Caco-2 (cell line): ENCODE data around the gene SF3B2. TPM values are rescaled to one million over a fixed set of nuclear protein-coding genes. Genes with fewer than 3 reads are reported as not detected.

Source experiments
- Bru-seq: library from RNA; stranded (reverse); fragments of 400-500 nt; gene quantifications from one replicate; lab custom pipeline; 2021; lab: Mats Ljungman, UMichigan
- BruChase-seq, 2 experiments: library from RNA; stranded (reverse); fragments of 400-500 nt; gene quantifications; one replicate each; lab custom pipeline; 2021; lab: Mats Ljungman, UMichigan
- BruUV-seq: library from RNA; stranded (reverse); fragments of 400-500 nt; replicated peaks from 2 replicates; lab custom pipeline; 2021; lab: Mats Ljungman, UMichigan
- CTCF ChIA-PET: fragments of 300-600 bp; sonication (Branson Sonifier 250); formaldehyde crosslinking; loops from one replicate; lab custom pipeline; 2022; ENCODE audit warnings: antibody characterized with exemption; lab: Charles Lee
- POLR2A ChIA-PET: fragments of 300-600 bp; sonication (Branson Sonifier 250); formaldehyde crosslinking; loops from one replicate; lab custom pipeline; 2022; ENCODE audit warnings: antibody characterized with exemption; lab: Charles Lee
- DNase-seq, 2 experiments: peaks; one replicate each; pipeline versions ENCODE4 v3.0.0 to v3.0.0-alpha.2; 2020 to 2022
- H3K27me3 ChIP-seq: replicated peaks from 2 replicates; pipeline ENCODE4 v1.6.0; 2011; ENCODE audit warnings: low read length; ENCODE audit not compliant: control insufficient read depth, insufficient read depth
- H3K36me3 ChIP-seq: 2 replicates; pipeline ENCODE4 v1.5.1; 2011; ENCODE audit warnings: low read length; ENCODE audit not compliant: control insufficient read depth, insufficient read depth
- H3K4me1 ChIP-seq: fragments of 250-450 bp; sonication (Bioruptor Pico); 2 replicates; pipeline ENCODE4 v1.5.1; 2020; ENCODE audit warnings: mild to moderate bottlenecking
- H3K4me3 ChIP-seq: 2 replicates; pipeline ENCODE4 v1.5.1; 2011; ENCODE audit warnings: low read depth, mild to moderate bottlenecking, control low read depth, low read length
- H3K9me3 ChIP-seq: fragments of 250-450 bp; sonication (Bioruptor Pico); 2 replicates; pipeline ENCODE4 v1.5.1; 2020; ENCODE audit warnings: mild to moderate bottlenecking, moderate library complexity
- H3K27ac Mint-ChIP-seq: one replicate; pipeline ENCODE4 v1.8.0; 2022; ENCODE audit warnings: mixed read lengths; ENCODE audit not compliant: unreplicated experiment
- H3K27me3 Mint-ChIP-seq: one replicate; pipeline ENCODE4 v1.8.0; 2022; ENCODE audit warnings: mixed read lengths; ENCODE audit not compliant: insufficient read depth, unreplicated experiment
- H3K36me3 Mint-ChIP-seq: one replicate; pipeline ENCODE4 v1.8.0; 2022; ENCODE audit warnings: mild to moderate bottlenecking, mixed read lengths; ENCODE audit not compliant: insufficient read depth, unreplicated experiment
- H3K4me1 Mint-ChIP-seq: one replicate; pipeline ENCODE4 v1.8.0; 2022; ENCODE audit warnings: low read depth, mixed read lengths; ENCODE audit not compliant: unreplicated experiment
- H3K4me3 Mint-ChIP-seq: one replicate; pipeline ENCODE4 v1.8.0; 2022; ENCODE audit warnings: mild to moderate bottlenecking, moderate library complexity, mixed read lengths; ENCODE audit not compliant: unreplicated experiment
- H3K9me3 Mint-ChIP-seq: one replicate; pipeline ENCODE4 v1.8.0; 2022; ENCODE audit warnings: mixed read lengths; ENCODE audit not compliant: unreplicated experiment
- intact Hi-C: fragments of 100-400 bp; cut with micrococcal nuclease; formaldehyde crosslinking; loops from one replicate; pipeline ENCODE4 v1.10.0; 2022; ENCODE audit not compliant: unreplicated experiment
- long read RNA-seq: library from polyadenylated mRNA; stranded (forward); transcript quantifications from one replicate; pipeline ENCODE4 v2.0.0, GENCODE V29; 2022
- total RNA-seq: library from RNA; stranded (reverse); gene quantifications from 2 replicates; pipeline ENCODE4 v1.2.3, GENCODE V29; 2022
- TF ChIP-seq, protein P1 (sequence below), 2 experiments: fragments of 200-600 bp in 1 of 2; IDR thresholded peaks; 1 replicate in 1 of 2; 2 replicates in 1 of 2; pipeline versions ENCODE4 v1.5.1 to v1.8.0; 2011 to 2022; ENCODE audit warnings: antibody characterized with exemption in 1 of 2, control low read depth in 1 of 2, inconsistent platforms in 1 of 2, low read depth in 1 of 2, low read length in 1 of 2, mild to moderate bottlenecking in 1 of 2, moderate library complexity in 1 of 2; ENCODE audit not compliant: insufficient read depth in 1 of 2, severe bottlenecking in 1 of 2, unreplicated experiment in 1 of 2

Gene SF3B2, protein sequence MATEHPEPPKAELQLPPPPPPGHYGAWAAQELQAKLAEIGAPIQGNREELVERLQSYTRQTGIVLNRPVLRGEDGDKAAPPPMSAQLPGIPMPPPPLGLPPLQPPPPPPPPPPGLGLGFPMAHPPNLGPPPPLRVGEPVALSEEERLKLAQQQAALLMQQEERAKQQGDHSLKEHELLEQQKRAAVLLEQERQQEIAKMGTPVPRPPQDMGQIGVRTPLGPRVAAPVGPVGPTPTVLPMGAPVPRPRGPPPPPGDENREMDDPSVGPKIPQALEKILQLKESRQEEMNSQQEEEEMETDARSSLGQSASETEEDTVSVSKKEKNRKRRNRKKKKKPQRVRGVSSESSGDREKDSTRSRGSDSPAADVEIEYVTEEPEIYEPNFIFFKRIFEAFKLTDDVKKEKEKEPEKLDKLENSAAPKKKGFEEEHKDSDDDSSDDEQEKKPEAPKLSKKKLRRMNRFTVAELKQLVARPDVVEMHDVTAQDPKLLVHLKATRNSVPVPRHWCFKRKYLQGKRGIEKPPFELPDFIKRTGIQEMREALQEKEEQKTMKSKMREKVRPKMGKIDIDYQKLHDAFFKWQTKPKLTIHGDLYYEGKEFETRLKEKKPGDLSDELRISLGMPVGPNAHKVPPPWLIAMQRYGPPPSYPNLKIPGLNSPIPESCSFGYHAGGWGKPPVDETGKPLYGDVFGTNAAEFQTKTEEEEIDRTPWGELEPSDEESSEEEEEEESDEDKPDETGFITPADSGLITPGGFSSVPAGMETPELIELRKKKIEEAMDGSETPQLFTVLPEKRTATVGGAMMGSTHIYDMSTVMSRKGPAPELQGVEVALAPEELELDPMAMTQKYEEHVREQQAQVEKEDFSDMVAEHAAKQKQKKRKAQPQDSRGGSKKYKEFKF
- total RNA-seq: 224 and 225 TPM in 2 replicates
- Bru-seq, nascent RNA: percentile 91 among the genes with signal in this experiment
- BruChase-seq, experiment 1, labeled RNA remaining after a 2-hour chase: percentile 94 among the genes with signal in this experiment
- BruChase-seq, experiment 2, labeled RNA remaining after a 6-hour chase: percentile 98 among the genes with signal in this experiment
- long read RNA-seq, transcript SF3B2-201 (22 exons, 2,903 nt): major isoform, 292 of 414 reads
- long read RNA-seq, partial matches to known transcripts: 46 of 414 reads
- long read RNA-seq, other reads (novel, unspliced or antisense): 73 of 414 reads

DNA sequence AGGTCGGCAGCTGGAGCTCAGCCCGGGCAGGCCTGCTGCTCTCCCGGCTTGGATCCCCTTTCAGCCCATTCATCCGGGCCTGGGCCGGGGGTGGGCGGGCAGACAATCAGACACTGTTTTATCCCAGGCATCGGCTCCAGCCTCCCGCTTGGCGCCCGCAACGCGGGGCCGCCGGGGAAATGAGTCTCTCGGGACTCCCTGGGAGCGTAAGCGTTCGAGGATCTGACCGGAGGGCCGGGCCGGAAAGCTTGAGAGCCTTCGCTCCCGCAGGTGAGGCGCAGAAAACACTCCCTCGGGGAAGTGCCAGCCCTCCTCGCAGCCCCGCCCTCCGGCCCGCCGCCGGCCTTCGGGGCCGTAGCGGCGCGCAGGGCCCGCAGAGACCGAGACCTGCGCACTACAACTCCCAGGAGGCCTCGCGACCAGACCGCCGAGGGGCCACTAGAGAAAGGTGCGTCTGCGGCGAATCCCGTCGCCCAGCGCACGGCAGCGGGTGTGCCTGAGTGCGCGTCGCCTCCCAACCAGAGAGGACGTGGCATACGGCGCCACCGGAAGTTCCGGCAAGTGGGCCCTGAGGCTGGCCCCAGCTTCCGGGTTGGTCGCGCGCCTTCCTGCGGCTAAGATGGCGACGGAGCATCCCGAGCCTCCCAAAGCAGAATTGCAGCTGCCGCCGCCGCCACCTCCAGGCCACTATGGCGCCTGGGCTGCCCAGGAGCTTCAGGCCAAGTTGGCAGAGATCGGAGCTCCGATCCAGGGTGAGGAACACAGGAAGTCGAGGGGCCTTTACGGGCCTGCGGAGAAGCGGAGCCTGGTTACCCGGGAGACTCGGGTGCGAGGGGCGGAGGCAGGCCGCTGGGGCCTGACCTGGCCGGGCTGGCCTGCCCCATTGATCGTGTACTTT is at the start of gene SF3B2:
Gene SF3B2, plus strand, starts transcription at position 599 of the 898 bp plus-strand sequence. Its CDS starts 21 bp downstream, at position 620.
- BruUV-seq: no TSS peak

DNA sequence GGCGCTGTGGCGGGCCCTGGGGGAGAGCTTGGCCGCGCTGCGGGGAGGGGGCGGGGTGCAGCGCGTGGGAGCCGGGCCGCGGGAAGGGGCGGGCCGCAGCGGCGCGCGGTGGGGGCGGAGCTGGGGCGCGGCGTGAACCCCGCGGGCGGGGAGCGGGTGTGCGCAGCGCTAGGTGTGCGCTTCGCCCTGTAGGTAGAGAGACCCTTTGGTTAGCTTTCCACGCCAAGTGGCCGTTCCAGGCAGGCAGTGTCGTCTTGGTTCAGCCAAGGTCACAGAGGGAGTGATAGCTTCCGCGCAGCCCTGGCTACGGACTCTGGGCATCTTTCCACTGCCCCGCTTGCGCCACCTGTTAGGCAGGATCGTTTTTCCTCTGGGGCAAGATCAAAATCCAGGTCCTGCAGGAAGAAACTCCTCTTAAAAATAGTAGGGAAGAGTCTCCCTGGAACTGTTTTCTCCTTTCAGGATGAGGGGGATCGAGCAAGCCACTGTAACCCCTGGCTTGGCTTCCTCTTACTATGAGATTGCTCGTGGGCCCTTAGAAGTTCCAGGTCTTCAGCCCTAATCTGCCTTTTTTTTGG is 49.4 kb upstream of the SF3B2 start:
- peaks cover 6% of the 10 kb centered on the region for H3K36me3 ChIP-seq
- Mint-ChIP-seq H3K27ac (peak overlapping the region; percentile 97), H3K36me3 (peaks cover 78% of the 10 kb centered on the region), H3K9me3 (no peaks in the 10 kb centered on the region), H3K4me1 (no peaks in the 10 kb centered on the region), H3K4me3 (peak overlapping the region; percentile 99), H3K27me3 (no peaks in the 10 kb centered on the region)
- ChIA-PET POLR2A (interaction anchor here (0.6 to 1.5 kb wide), 9 partner anchors 9 to 290 kb away, joined by 3 to 29 read pairs (median 5); partner anchors contain the start of genes CCDC85B, CST6, FIBP and SF3B2), CTCF (interaction anchor here (0.6 to 1.5 kb wide), 9 partner anchors 9 to 477 kb away, joined by 3 to 10 read pairs (median 5); partner anchors contain the start of genes CCDC85B, FIBP and MUS81)
- TF ChIP-seq, protein P1, sequence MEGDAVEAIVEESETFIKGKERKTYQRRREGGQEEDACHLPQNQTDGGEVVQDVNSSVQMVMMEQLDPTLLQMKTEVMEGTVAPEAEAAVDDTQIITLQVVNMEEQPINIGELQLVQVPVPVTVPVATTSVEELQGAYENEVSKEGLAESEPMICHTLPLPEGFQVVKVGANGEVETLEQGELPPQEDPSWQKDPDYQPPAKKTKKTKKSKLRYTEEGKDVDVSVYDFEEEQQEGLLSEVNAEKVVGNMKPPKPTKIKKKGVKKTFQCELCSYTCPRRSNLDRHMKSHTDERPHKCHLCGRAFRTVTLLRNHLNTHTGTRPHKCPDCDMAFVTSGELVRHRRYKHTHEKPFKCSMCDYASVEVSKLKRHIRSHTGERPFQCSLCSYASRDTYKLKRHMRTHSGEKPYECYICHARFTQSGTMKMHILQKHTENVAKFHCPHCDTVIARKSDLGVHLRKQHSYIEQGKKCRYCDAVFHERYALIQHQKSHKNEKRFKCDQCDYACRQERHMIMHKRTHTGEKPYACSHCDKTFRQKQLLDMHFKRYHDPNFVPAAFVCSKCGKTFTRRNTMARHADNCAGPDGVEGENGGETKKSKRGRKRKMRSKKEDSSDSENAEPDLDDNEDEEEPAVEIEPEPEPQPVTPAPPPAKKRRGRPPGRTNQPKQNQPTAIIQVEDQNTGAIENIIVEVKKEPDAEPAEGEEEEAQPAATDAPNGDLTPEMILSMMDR (IDR thresholded peaks at IDR 0.05; ENCODE audit: insufficient read depth in 1 of 2, low read depth in 1 of 2, low read length in 1 of 2, severe bottlenecking in 1 of 2, unreplicated experiment in 1 of 2): peak in 1 of 2 experiments; percentile 8
- no peaks in the 10 kb centered on the region for H3K9me3 ChIP-seq
- no TSS peak for BruUV-seq
- DNase-seq: no peak
- peak overlapping the region; percentile 92 for H3K4me3 ChIP-seq
- H3K4me1 ChIP-seq: 0 out of 2 replicates have a peak, but pooled peaks cover 7% of the 10 kb centered on the region
- intact Hi-C loops: loop anchor here (1.0 to 2.0 kb wide), 4 partner anchors 20 to 142 kb away; partner anchors contain the start of genes FIBP, MUS81 and SART1
- no peaks in the 10 kb centered on the region for H3K27me3 ChIP-seq

More for the DNA sequence above, at the start of gene SF3B2:
- H3K36me3 Mint-ChIP-seq: peaks cover 45% of the 10 kb centered on the region
- peaks cover 14% of the 10 kb centered on the region for H3K4me1 Mint-ChIP-seq
- H3K4me3 Mint-ChIP-seq: peak within 1 kb of the TSS; percentile 91
- no peaks in the 10 kb centered on the region for H3K9me3 Mint-ChIP-seq
- Histone ChIP-seq H3K4me1 (peaks cover 9% of the 10 kb centered on the region), H3K27me3 (no peaks in the 10 kb centered on the region), H3K4me3 (peak within 1 kb of the TSS; percentile 71), H3K36me3 (peaks cover 7% of the 10 kb centered on the region), H3K9me3 (no peaks in the 10 kb centered on the region)
- ChIA-PET POLR2A (interaction anchor here (0.5 to 2.3 kb wide), 17 partner anchors 10 to 1066 kb away, joined by 3 to 14 read pairs (median 4); partner anchors contain the start of genes BANF1, CCDC85B, KAT5 and TM7SF2), CTCF (interaction anchor here (0.6 to 2.0 kb wide), 10 partner anchors 13 to 331 kb away, joined by 3 to 7 read pairs (median 4); partner anchors contain the start of genes CCDC85B, FIBP, MUS81 and RNASEH2C)
- peak; percentile 99 for DNase-seq
- peak within 1 kb of the TSS; percentile 96 for H3K27ac Mint-ChIP-seq
- TF ChIP-seq, protein P1 (IDR thresholded peaks at IDR 0.05; ENCODE audit: insufficient read depth in 1 of 2, low read depth in 1 of 2, low read length in 1 of 2, severe bottlenecking in 1 of 2, unreplicated experiment in 1 of 2): peak in 1 of 2 experiments; percentile 0
- H3K27me3 Mint-ChIP-seq: no peaks in the 10 kb centered on the region
- intact Hi-C loops: loop anchor here (2.0 to 5.0 kb wide), 2 partner anchors 17 to 300 kb away; no protein-coding TSS in a partner anchor
